ENCODE measurements around the gene MARVELD1. TPM values are rescaled to one million over a fixed set of nuclear protein-coding genes. Genes with fewer than 3 reads are reported as not detected.

Gene MARVELD1
- total and polyA plus RNA-seq, 2 of the 8 experiments (the other 6 are each of a cell fraction or from before 2014, with no cell fraction given), result 28.1 to 37.3 TPM

DNA sequence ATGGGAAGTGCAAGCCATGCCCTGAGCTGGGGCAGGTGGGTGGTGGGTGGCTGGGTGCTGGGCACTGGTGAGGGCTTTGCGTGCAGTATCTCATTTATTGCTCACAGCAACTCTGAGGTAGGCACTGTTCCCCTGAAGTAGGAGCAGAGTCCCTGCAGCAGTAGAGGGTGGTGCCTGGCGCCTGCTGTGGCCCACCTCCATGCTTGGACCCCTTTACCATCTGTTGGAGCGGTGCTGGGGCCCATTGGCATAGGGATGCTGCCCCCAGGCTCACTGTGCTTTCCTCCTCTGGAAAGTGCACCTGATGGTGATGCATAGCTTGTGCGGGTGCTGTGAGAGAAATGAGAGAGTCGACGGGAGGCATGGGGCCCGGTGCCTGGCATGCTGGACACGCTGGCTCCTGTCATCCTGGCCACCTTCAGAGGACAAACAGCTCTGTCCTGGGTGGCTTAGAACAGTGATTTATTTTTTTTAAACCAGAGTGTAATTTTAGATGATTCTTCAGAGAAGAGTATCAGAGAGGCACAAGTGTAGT lies 47.9 kb downstream of the MARVELD1 start:
- Histone ChIP-seq H3K27me3 (replicated peaks in 1 of 4; ENCODE audit: control insufficient read depth in 3 of 4, extremely low read depth in 1 of 4, insufficient read depth in 3 of 4, low read length in 3 of 4) (no peaks in the 10 kb centered on the region), H4K20me1 (replicated peaks in 1 of 2; ENCODE audit: control insufficient read depth in 1 of 2, insufficient read depth in 2 of 2, low read length in 2 of 2) (peaks cover 0 to 1% of the 10 kb centered on the region in 2 experiments), H3K4ac (replicated peaks; ENCODE audit: insufficient read length, low read depth, low read length) (no peak overlapping the region), H3K14ac (ENCODE audit: insufficient read length) (no peak overlapping the region), H3K27ac (ENCODE audit: low read depth, low read length) (no peak overlapping the region), H3K9me3 (ENCODE audit: insufficient read depth in 2 of 2, low read depth in 1 of 2, low read length in 1 of 2) (no peaks in the 10 kb centered on the region), H3K23ac (ENCODE audit: insufficient read length) (no peak overlapping the region), H2BK5ac (ENCODE audit: low read depth, low read length) (no peak overlapping the region), H2BK15ac (ENCODE audit: low read length) (no peak overlapping the region), H3K79me1 (ENCODE audit: low read depth, low read length) (no peaks in the 10 kb centered on the region), H3K4me1 (replicated peaks in 1 of 4; ENCODE audit: control insufficient read depth in 3 of 4, insufficient read depth in 4 of 4, low read length in 3 of 4) (peaks cover 0 to 14% (median 7%) of the 10 kb centered on the region in 4 experiments; a peak in 6 of 7 replicates), H4K5ac (ENCODE audit: insufficient read length, low read depth, low read length) (no peak overlapping the region), H3K56ac (replicated peaks; ENCODE audit: insufficient read length, low read depth, low read length) (no peak overlapping the region), H4K91ac (replicated peaks; ENCODE audit: insufficient read length, low read length) (no peak overlapping the region), H2BK12ac (ENCODE audit: low read depth, low read length) (no peak overlapping the region), H3K9ac (replicated peaks in 1 of 4; ENCODE audit: extremely low read depth in 1 of 4, low read depth in 3 of 4, low read length in 3 of 4) (no peak overlapping the region), H3K4me3 (ENCODE audit: extremely low read depth in 1 of 4, insufficient read depth in 2 of 4, low read depth in 3 of 4, low read length in 4 of 4) (no peak overlapping the region), H3K36me3 (ENCODE audit: control insufficient read depth in 2 of 4, insufficient read depth in 4 of 4, low read length in 3 of 4) (peaks cover 0 to 11% (median 5%) of the 10 kb centered on the region in 4 experiments; a peak in 4 of 8 replicates), H2AK5ac (ENCODE audit: low read depth, low read length) (no peak overlapping the region), H3K18ac (ENCODE audit: extremely low read depth, low read length) (no peak overlapping the region), H2AFZ (ENCODE audit: low read length) (no peak overlapping the region), H4K8ac (ENCODE audit: extremely low read depth, insufficient read depth, low read length) (peak overlapping the region; percentile 22; the same call in 1 of the 2 replicates), H2BK120ac (replicated peaks; ENCODE audit: low read depth, low read length) (no peak overlapping the region), H3K79me2 (ENCODE audit: control insufficient read depth in 1 of 2, insufficient read depth in 2 of 2, low read length in 2 of 2) (no peaks in the 10 kb centered on the region), H3K4me2 (ENCODE audit: insufficient read depth in 1 of 2, low read depth in 2 of 2, low read length in 2 of 2) (no peak overlapping the region), H2BK20ac (ENCODE audit: low read length) (no peak overlapping the region), H3K23me2 (ENCODE audit: low read depth, low read length) (no peaks in the 10 kb centered on the region)
- CTCF ChIA-PET (ENCODE audit: partially characterized antibody), result interaction anchor here (1.1 to 8.5 kb wide), 14 partner anchors 10 to 143 kb away, joined by 3 to 77 read pairs (median 6); partner anchors contain the start of genes GOLGA7B and SFRP5
- POLR2A ChIA-PET (ENCODE audit: partially characterized antibody), result interaction anchor here (0.9 to 4.9 kb wide), 4 partner anchors 10 to 108 kb away, joined by 3 to 30 read pairs (median 8); partner anchors contain the start of genes SFRP5 and ZFYVE27
- 98% methylated on average over 8 of the region's 8 CpGs; no CpG with 5 or more reads in 1 of the 2 experiments for WGBS, 2 experiments (ENCODE audit: extremely low coverage in 1 of 2, insufficient coverage in 1 of 2, insufficient read length in 1 of 2, insufficient replicate concordance in 2 of 2, low coverage in 1 of 2, low lambda C conversion rate in 2 of 2, missing lambda C conversion rate in 1 of 2)
- FAIRE-seq (no peak), DNase-seq (ENCODE audit: low read depth in 1 of 2, low spot score in 2 of 2) (no peak)
- TF ChIP-seq KDM1A (IDR thresholded peaks at IDR 0.05; ENCODE audit: borderline replicate concordance, low read length) (no peak), TBP (IDR thresholded peaks at IDR 0.05; ENCODE audit: low read depth, low read length) (no peak), GABPA (IDR thresholded peaks at IDR 0.05; ENCODE audit: borderline replicate concordance, insufficient read depth, low read length) (no peak), CTCF (IDR thresholded peaks at IDR 0.05; ENCODE audit: control extremely low read depth in 1 of 3, insufficient read depth in 1 of 3, low read depth in 1 of 3, low read length in 3 of 3) (no peak), GTF2F1 (IDR thresholded peaks at IDR 0.05; ENCODE audit: borderline replicate concordance, low read depth, low read length) (no peak), YY1 (IDR thresholded peaks at IDR 0.05; ENCODE audit: low read depth, low read length) (no peak), POU5F1 (IDR thresholded peaks at IDR 0.05; ENCODE audit: low read depth, low read length) (no peak), SP1 (IDR thresholded peaks at IDR 0.05; ENCODE audit: low read depth, low read length) (no peak), POLR2AphosphoS5 (IDR thresholded peaks at IDR 0.05; ENCODE audit: low read depth, low read length) (no peak), RAD21 (IDR thresholded peaks at IDR 0.05 in 1 of 2, conservative IDR thresholded peaks at IDR 0.05 in 1 of 2; ENCODE audit: low read depth in 2 of 2, low read length in 2 of 2) (no peak), SP4 (IDR thresholded peaks at IDR 0.05; ENCODE audit: low read length) (no peak)
